ENCODE results near the gene LRRN2. TPM values are rescaled to one million over a fixed set of nuclear protein-coding genes. Genes with fewer than 3 reads are reported as not detected.
A peak's percentile ranks its signal among the peaks of the same experiment; 100 is the strongest.

The LRRN2 gene
- total RNA-seq, 1 experiment from 2014 or later = 5.3 TPM

DNA sequence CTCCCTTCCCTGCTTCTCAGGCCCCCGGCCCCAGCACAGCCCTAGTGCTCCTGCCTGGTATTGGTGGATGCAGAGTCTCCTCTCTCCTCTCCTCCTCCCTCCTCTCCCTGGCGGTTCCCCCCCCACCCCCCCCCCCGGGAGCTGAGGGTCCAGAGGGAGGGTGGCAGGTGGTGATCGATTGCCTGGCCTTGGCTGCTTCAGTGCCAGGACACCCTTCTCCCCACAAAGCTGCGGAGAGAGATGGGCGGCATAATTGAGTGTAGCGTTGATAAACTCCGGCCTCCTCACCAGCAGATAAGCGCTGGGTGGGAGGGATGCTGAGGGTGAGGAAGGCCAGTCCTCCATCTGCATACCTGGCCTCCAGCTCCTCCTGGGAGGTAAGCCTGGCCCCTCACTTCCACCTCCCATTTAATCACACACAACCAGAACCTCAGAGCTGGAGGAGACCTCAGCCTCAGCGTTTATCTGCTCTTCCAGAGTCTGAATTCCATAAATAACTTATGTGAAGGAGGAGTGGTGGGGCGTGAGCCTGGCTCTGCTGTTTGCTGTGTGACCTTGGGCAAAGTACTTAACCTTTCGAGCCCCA, 60.8 kb downstream of the LRRN2 start (continued):
- TF ChIP-seq, protein P1, sequence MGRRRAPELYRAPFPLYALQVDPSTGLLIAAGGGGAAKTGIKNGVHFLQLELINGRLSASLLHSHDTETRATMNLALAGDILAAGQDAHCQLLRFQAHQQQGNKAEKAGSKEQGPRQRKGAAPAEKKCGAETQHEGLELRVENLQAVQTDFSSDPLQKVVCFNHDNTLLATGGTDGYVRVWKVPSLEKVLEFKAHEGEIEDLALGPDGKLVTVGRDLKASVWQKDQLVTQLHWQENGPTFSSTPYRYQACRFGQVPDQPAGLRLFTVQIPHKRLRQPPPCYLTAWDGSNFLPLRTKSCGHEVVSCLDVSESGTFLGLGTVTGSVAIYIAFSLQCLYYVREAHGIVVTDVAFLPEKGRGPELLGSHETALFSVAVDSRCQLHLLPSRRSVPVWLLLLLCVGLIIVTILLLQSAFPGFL (CRISPR knock-in tag; IDR thresholded peaks at IDR 0.05; ENCODE audit: borderline replicate concordance) = no peak

DNA sequence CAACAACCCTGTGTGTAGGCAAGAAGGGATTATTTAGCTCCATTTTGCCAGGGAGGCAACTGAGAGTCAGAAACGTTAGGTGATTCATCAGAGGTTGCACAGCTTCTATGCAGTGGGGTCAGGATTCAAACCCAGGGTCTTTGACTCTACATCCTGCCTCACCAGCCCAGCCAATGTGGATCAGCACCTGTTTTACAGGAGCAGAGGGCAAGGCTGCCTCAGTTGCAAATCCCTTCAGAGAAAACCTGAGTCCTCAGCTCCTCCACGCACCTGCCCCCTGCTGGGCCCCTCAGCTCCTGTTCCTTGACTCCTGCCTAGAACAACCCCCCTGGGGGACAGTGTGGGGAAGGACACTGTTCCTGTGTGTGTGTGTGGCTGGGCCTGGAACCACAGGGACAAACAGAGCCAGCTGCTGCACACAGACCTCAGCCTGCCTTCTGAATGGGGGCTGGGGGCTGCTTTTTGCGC, 61.6 kb downstream of the LRRN2 start:
- H3K4me1 Mint-ChIP-seq = peaks cover 29% of the 10 kb centered on the region
- H3K9me3 Mint-ChIP-seq = no peaks in the 10 kb centered on the region
- peak; percentile 65 for ATAC-seq
- H3K4me3 Mint-ChIP-seq = no peak overlapping the region
- POLR2A ChIA-PET = no interaction called here
- H3K27me3 Mint-ChIP-seq (ENCODE audit: low read depth) = no peaks in the 10 kb centered on the region; the same call in 1 of the 2 replicates
- no peaks in the 10 kb centered on the region for H3K36me3 Mint-ChIP-seq
- no peak for TF ChIP-seq NFYB (CRISPR knock-in tag; conservative IDR thresholded peaks at IDR 0.05; ENCODE audit: low read depth)
- TF ChIP-seq, protein P2, sequence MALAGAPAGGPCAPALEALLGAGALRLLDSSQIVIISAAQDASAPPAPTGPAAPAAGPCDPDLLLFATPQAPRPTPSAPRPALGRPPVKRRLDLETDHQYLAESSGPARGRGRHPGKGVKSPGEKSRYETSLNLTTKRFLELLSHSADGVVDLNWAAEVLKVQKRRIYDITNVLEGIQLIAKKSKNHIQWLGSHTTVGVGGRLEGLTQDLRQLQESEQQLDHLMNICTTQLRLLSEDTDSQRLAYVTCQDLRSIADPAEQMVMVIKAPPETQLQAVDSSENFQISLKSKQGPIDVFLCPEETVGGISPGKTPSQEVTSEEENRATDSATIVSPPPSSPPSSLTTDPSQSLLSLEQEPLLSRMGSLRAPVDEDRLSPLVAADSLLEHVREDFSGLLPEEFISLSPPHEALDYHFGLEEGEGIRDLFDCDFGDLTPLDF (CRISPR knock-in tag; IDR thresholded peaks at IDR 0.05) = no peak
- 0 out of 2 replicates have a peak, but pooled peaks have one; percentile 21 for TF ChIP-seq ZNF423 (CRISPR knock-in tag; IDR thresholded peaks at IDR 0.05)
- no peak for TF ChIP-seq ZBTB21 (CRISPR knock-in tag; IDR thresholded peaks at IDR 0.05; ENCODE audit: borderline replicate concordance)
- TF ChIP-seq, protein P3, sequence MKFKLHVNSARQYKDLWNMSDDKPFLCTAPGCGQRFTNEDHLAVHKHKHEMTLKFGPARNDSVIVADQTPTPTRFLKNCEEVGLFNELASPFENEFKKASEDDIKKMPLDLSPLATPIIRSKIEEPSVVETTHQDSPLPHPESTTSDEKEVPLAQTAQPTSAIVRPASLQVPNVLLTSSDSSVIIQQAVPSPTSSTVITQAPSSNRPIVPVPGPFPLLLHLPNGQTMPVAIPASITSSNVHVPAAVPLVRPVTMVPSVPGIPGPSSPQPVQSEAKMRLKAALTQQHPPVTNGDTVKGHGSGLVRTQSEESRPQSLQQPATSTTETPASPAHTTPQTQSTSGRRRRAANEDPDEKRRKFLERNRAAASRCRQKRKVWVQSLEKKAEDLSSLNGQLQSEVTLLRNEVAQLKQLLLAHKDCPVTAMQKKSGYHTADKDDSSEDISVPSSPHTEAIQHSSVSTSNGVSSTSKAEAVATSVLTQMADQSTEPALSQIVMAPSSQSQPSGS (CRISPR knock-in tag; IDR thresholded peaks at IDR 0.05; ENCODE audit: borderline replicate concordance, low read depth) = no peak
- no peak for TF ChIP-seq TEAD4 (CRISPR knock-in tag; IDR thresholded peaks at IDR 0.05)
- no peak overlapping the region for H3K27ac Mint-ChIP-seq
- DNase-seq (ENCODE audit: low spot score) = peak; percentile 63
- CTCF ChIA-PET = interaction anchor here (0.6 to 3.7 kb wide), 33 partner anchors 9 to 582 kb away, joined by 3 to 30 read pairs (median 5); no protein-coding TSS in a partner anchor

DNA sequence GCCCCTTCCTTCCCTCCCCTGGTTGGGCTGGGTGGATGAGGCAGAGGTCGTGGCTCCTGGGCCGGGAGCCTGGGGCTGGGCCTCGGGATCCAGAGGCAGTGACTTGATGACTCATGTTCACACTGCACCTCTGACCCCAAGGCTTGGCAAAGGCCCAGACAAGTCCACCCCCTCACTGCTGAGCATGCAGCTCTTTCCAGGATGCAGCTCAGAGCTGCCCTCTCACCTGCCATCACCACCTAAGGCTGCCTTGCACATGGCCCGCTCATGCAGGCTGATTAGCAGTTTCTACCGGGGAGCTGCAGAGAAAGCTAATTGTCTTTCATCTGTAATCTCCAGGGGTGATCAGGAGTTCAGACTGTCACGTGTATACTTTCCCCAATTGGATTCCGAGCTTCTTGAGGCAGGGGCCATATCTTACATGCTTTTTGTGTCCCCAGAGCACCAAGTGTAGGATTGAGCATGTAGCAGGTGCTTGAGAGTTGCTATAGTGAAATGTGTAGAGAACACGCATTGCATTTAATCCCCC, 62.1 kb downstream of the LRRN2 start:
- no peak overlapping the region for H3K27ac Mint-ChIP-seq
- H3K36me3 Mint-ChIP-seq = no peaks in the 10 kb centered on the region
- H3K9me3 Mint-ChIP-seq = no peaks in the 10 kb centered on the region
- peaks cover 29% of the 10 kb centered on the region for H3K4me1 Mint-ChIP-seq
- no peaks in the 10 kb centered on the region; the same call in 1 of the 2 replicates for H3K27me3 Mint-ChIP-seq (ENCODE audit: low read depth)
- H3K4me3 Mint-ChIP-seq = no peak overlapping the region
- CTCF ChIA-PET = interaction anchor here (0.6 to 3.7 kb wide), 31 partner anchors 9 to 438 kb away, joined by 3 to 30 read pairs (median 5); no protein-coding TSS in a partner anchor
- DNase-seq (ENCODE audit: low spot score) (no peak), ATAC-seq (no peak)
- POLR2A ChIA-PET = no interaction called here
- TF ChIP-seq CREM (CRISPR knock-in tag; IDR thresholded peaks at IDR 0.05) = no peak
- TF ChIP-seq ZNF232 (CRISPR knock-in tag; IDR thresholded peaks at IDR 0.05) = no peak
- TF ChIP-seq RORB (CRISPR knock-in tag; IDR thresholded peaks at IDR 0.05) = no peak
- TF ChIP-seq, protein P4, sequence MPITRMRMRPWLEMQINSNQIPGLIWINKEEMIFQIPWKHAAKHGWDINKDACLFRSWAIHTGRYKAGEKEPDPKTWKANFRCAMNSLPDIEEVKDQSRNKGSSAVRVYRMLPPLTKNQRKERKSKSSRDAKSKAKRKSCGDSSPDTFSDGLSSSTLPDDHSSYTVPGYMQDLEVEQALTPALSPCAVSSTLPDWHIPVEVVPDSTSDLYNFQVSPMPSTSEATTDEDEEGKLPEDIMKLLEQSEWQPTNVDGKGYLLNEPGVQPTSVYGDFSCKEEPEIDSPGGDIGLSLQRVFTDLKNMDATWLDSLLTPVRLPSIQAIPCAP (CRISPR knock-in tag; IDR thresholded peaks at IDR 0.05) = no peak
- TF ChIP-seq, protein P5, sequence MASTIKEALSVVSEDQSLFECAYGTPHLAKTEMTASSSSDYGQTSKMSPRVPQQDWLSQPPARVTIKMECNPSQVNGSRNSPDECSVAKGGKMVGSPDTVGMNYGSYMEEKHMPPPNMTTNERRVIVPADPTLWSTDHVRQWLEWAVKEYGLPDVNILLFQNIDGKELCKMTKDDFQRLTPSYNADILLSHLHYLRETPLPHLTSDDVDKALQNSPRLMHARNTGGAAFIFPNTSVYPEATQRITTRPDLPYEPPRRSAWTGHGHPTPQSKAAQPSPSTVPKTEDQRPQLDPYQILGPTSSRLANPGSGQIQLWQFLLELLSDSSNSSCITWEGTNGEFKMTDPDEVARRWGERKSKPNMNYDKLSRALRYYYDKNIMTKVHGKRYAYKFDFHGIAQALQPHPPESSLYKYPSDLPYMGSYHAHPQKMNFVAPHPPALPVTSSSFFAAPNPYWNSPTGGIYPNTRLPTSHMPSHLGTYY (CRISPR knock-in tag; IDR thresholded peaks at IDR 0.05) = no peak
- TF ChIP-seq, protein P6, sequence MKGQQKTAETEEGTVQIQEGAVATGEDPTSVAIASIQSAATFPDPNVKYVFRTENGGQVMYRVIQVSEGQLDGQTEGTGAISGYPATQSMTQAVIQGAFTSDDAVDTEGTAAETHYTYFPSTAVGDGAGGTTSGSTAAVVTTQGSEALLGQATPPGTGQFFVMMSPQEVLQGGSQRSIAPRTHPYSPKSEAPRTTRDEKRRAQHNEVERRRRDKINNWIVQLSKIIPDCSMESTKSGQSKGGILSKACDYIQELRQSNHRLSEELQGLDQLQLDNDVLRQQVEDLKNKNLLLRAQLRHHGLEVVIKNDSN (CRISPR knock-in tag; IDR thresholded peaks at IDR 0.05) = no peak
- TF ChIP-seq OVOL2 (CRISPR knock-in tag; IDR thresholded peaks at IDR 0.05; ENCODE audit: borderline replicate concordance) = no peak
- no peak for TF ChIP-seq FOXP1 (CRISPR knock-in tag; IDR thresholded peaks at IDR 0.05; ENCODE audit: borderline replicate concordance)
- no peak for TF ChIP-seq EMX1 (CRISPR knock-in tag; IDR thresholded peaks at IDR 0.05)
- TF ChIP-seq, protein P2 (CRISPR knock-in tag; IDR thresholded peaks at IDR 0.05) = no peak
- TF ChIP-seq, protein P7, sequence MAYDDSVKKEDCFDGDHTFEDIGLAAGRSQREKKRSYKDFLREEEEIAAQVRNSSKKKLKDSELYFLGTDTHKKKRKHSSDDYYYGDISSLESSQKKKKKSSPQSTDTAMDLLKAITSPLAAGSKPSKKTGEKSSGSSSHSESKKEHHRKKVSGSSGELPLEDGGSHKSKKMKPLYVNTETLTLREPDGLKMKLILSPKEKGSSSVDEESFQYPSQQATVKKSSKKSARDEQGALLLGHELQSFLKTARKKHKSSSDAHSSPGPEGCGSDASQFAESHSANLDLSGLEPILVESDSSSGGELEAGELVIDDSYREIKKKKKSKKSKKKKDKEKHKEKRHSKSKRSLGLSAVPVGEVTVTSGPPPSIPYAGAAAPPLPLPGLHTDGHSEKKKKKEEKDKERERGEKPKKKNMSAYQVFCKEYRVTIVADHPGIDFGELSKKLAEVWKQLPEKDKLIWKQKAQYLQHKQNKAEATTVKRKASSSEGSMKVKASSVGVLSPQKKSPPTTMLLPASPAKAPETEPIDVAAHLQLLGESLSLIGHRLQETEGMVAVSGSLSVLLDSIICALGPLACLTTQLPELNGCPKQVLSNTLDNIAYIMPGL (CRISPR knock-in tag; IDR thresholded peaks at IDR 0.05) = no peak
- TF ChIP-seq ZNF263 (CRISPR knock-in tag; IDR thresholded peaks at IDR 0.05; ENCODE audit: low read depth) = no peak
- TF ChIP-seq JUN (CRISPR knock-in tag; IDR thresholded peaks at IDR 0.05) = no peak
- no peak for TF ChIP-seq ZNF396 (CRISPR knock-in tag; IDR thresholded peaks at IDR 0.05; ENCODE audit: borderline replicate concordance)
- TF ChIP-seq, protein P8, sequence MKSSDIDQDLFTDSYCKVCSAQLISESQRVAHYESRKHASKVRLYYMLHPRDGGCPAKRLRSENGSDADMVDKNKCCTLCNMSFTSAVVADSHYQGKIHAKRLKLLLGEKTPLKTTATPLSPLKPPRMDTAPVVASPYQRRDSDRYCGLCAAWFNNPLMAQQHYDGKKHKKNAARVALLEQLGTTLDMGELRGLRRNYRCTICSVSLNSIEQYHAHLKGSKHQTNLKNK (CRISPR knock-in tag; IDR thresholded peaks at IDR 0.05) = no peak

Measured in WTC11 (cell line).